Measurements from ENCODE around the gene POMT2. TPM values are rescaled to one million over a fixed set of nuclear protein-coding genes. Genes with fewer than 3 reads are reported as not detected.

Gene POMT2
- total and polyA plus RNA-seq, 12 donors = 14.0 to 52.3 (median 41.7) TPM

- no peak for TF ChIP-seq POLR2A (IDR thresholded peaks at IDR 0.05)
- TF ChIP-seq CTCF (IDR thresholded peaks at IDR 0.05) = no peak
- Histone ChIP-seq H3K27ac (no peak overlapping the region), H3K9me3 (replicated peaks in 1 of 3) (no peaks in the 10 kb centered on the region), H3K4me3 (no peak overlapping the region), H3K36me3 (replicated peaks in 1 of 2) (no peaks in the 10 kb centered on the region), H3K27me3 (no peaks in the 10 kb centered on the region), H3K4me1 (replicated peaks in 1 of 2) (no peaks in the 10 kb centered on the region)
- WGBS, 4 donors = 77 to 91% (median 81%) methylated on average over 9 to 12 of the region's 12 CpGs
- intact Hi-C loops (cut with DNase I) = no loop called here
- DNase-seq = no peak
These were observed 95.4 kb downstream of the POMT2 start for GRCh38 chr14:77225254-77225653.

MicroRNA genes within 50 kb of the gene (microRNA counts, 767-probe panel; counts per million panel counts)
- microRNA hsa-miR-1260a = 5,472 to 6,485 counts per million in 2 donors

Small RNAs within 50 kb of the gene (microRNA-seq; reads per million reads assigned to microRNA genes)
- gene MIR1260A = 0 to 0.57 (median 0.38) reads per million in 3 donors

Small RNAs within 50 kb of the gene (small RNA-seq; reads per million reads assigned to genes)
- gene MIR1260A = 0 reads per million in 2 donors

Other genes starting within 250 kb of the POMT2 start
- gene CIPC, start 222.6 kb downstream of the POMT2 start, total RNA-seq = 10 to 100 TPM; 23.2 to 48.6 (median 27.1) TPM
- gene CIPC, start 222.6 kb downstream of the POMT2 start, polyA plus RNA-seq = 10 to 100 TPM in 1 of 3 donors, 1 to 10 TPM in 2; 3.7 to 16.1 (median 5.6) TPM
- 1 to 10 TPM in 1 of 9 donors, under 1 TPM in 3, not detected in 5; 0.06 to 1.2 (median 0.25) TPM for gene ZDHHC22, start 179.1 kb downstream of the POMT2 start, total RNA-seq
- under 1 TPM in 1 of 3 donors, not detected in 2; 0.24 TPM for gene ZDHHC22, start 179.1 kb downstream of the POMT2 start, polyA plus RNA-seq
- gene TMEM63C, start 139.1 kb downstream of the POMT2 start, total RNA-seq = 10 to 100 TPM in 3 of 9 donors, 1 to 10 TPM in 6; 2.7 to 19.7 (median 8.6) TPM
- 10 to 100 TPM in 1 of 3 donors, 1 to 10 TPM in 2; 3.1 to 21.2 (median 7.9) TPM for gene TMEM63C, start 139.1 kb downstream of the POMT2 start, polyA plus RNA-seq
- 10 to 100 TPM in 1 of 9 donors, 1 to 10 TPM in 2, under 1 TPM in 2, not detected in 4; 0.17 to 13.0 (median 1.0) TPM for gene NGB, start 49.7 kb downstream of the POMT2 start, total RNA-seq
- gene NGB, start 49.7 kb downstream of the POMT2 start, polyA plus RNA-seq = 10 to 100 TPM in 2 of 3 donors, 1 to 10 TPM in 1; 6.3 to 15.4 (median 10.3) TPM
- 100 to 1,000 TPM in 2 of 9 donors, 10 to 100 TPM in 7; 25.3 to 154 (median 53.0) TPM for gene GSTZ1, start 153 bp upstream of the POMT2 start, total RNA-seq
- gene GSTZ1, start 153 bp upstream of the POMT2 start, polyA plus RNA-seq = 10 to 100 TPM; 28.7 to 74.0 (median 48.5) TPM
- 10 to 100 TPM; 15.3 to 23.6 (median 20.8) TPM for gene TMED8, start 56.2 kb upstream of the POMT2 start, total RNA-seq
- 10 to 100 TPM in 1 of 3 donors, 1 to 10 TPM in 2; 4.8 to 17.1 (median 7.0) TPM for gene TMED8, start 56.2 kb upstream of the POMT2 start, polyA plus RNA-seq
- gene SAMD15, start 56.5 kb upstream of the POMT2 start, total RNA-seq = 1 to 10 TPM in 8 of 9 donors, under 1 TPM in 1; 0.24 to 4.6 (median 1.5) TPM
- gene SAMD15, start 56.5 kb upstream of the POMT2 start, polyA plus RNA-seq = 1 to 10 TPM in 2 of 3 donors, under 1 TPM in 1; 0.51 to 2.0 (median 1.0) TPM
- under 1 TPM in 6 of 9 donors, not detected in 3; 0.22 to 0.72 (median 0.45) TPM for gene NOXRED1, start 102.6 kb upstream of the POMT2 start, total RNA-seq
- gene NOXRED1, start 102.6 kb upstream of the POMT2 start, polyA plus RNA-seq = under 1 TPM; 0.29 to 0.64 (median 0.57) TPM
- gene VIPAS39, start 136.7 kb upstream of the POMT2 start, total RNA-seq = 10 to 100 TPM; 13.0 to 36.3 (median 20.6) TPM
- 10 to 100 TPM; 11.2 to 27.3 (median 11.8) TPM for gene VIPAS39, start 136.7 kb upstream of the POMT2 start, polyA plus RNA-seq
- 100 to 1,000 TPM in 8 of 9 donors, 10 to 100 TPM in 1; 93.6 to 240 (median 161) TPM for gene AHSA1, start 137.2 kb upstream of the POMT2 start, total RNA-seq
- gene AHSA1, start 137.2 kb upstream of the POMT2 start, polyA plus RNA-seq = 100 to 1,000 TPM in 2 of 3 donors, 10 to 100 TPM in 1; 91.4 to 386 (median 166) TPM
- under 1 TPM in 3 of 9 donors, not detected in 6; 0.11 to 0.22 (median 0.17) TPM for gene ISM2, start 177.9 kb upstream of the POMT2 start, total RNA-seq
- under 1 TPM in 1 of 3 donors, not detected in 2; 0.08 TPM for gene ISM2, start 177.9 kb upstream of the POMT2 start, polyA plus RNA-seq